CD14-positive monocyte (primary cell): ENCODE results near the gene FNBP1L. TPM values are rescaled to one million over a fixed set of nuclear protein-coding genes. Genes with fewer than 3 reads are reported as not detected.

Experiments
- DNase-seq, 3 donors: peaks; one replicate each; pipeline ENCODE4 v3.0.0-alpha.2; 2011 to 2022
- H2AFZ ChIP-seq: 2 replicates; pipeline ENCODE4 v1.6.0; 2012; ENCODE audit warnings: mild to moderate bottlenecking, low read depth, low read length, inconsistent platforms; ENCODE audit not compliant: insufficient read depth, poor library complexity, severe bottlenecking
- H3K27ac ChIP-seq, 2 donors: 1 replicate in 1 of 2; 2 replicates in 1 of 2; pipeline ENCODE4 v1.5.1; 2012 to 2013; ENCODE audit warnings: low read length in 2 of 2, control low read depth in 1 of 2, inconsistent platforms in 1 of 2, low read depth in 1 of 2, mild to moderate bottlenecking in 1 of 2
- H3K27me3 ChIP-seq, 2 donors: one replicate each; pipeline versions ENCODE4 v1.6.0 to v1.6.1; 2011 to 2013; ENCODE audit warnings: low read length in 2 of 2; ENCODE audit not compliant: control insufficient read depth in 2 of 2, insufficient read depth in 2 of 2
- H3K36me3 ChIP-seq, 2 donors: replicated peaks in 1 of 2; 1 replicate in 1 of 2; 2 replicates in 1 of 2; pipeline versions ENCODE4 v1.5.1 to v1.6.1; 2012 to 2013; ENCODE audit warnings: low read length in 2 of 2, control low read depth in 1 of 2, inconsistent platforms in 1 of 2, mild to moderate bottlenecking in 1 of 2; ENCODE audit not compliant: insufficient read depth in 2 of 2, control insufficient read depth in 1 of 2
- H3K4me1 ChIP-seq, 2 donors: 1 replicate in 1 of 2; 2 replicates in 1 of 2; pipeline versions ENCODE4 v1.5.1 to v1.6.1; 2012 to 2013; ENCODE audit warnings: low read length in 2 of 2, control low read depth in 1 of 2, inconsistent platforms in 1 of 2, mild to moderate bottlenecking in 1 of 2, moderate library complexity in 1 of 2; ENCODE audit not compliant: insufficient read depth in 2 of 2, control insufficient read depth in 1 of 2
- H3K4me2 ChIP-seq: replicated peaks from 2 replicates; pipeline ENCODE3; 2012; ENCODE audit warnings: low read length, moderate library complexity, mild to moderate bottlenecking; ENCODE audit not compliant: poor library complexity, severe bottlenecking; ENCODE audit errors: extremely low read depth
- H3K4me3 ChIP-seq, 3 experiments: fragments of 200-600 bp in 1 of 3; sonication (generic) in 1 of 3; replicated peaks in 1 of 3; 1 replicate in 2 of 3; 2 replicates in 1 of 3; pipeline ENCODE4 v1.5.1; 2011 to 2013; ENCODE audit warnings: low read length in 3 of 3, mild to moderate bottlenecking in 3 of 3, control low read depth in 2 of 3, low read depth in 2 of 3, inconsistent platforms in 1 of 3, moderate library complexity in 1 of 3
- H3K79me2 ChIP-seq: 2 replicates; pipeline ENCODE4 v1.6.0; 2012; ENCODE audit warnings: mild to moderate bottlenecking, control low read depth, inconsistent platforms, low read length, moderate library complexity; ENCODE audit not compliant: insufficient read depth
- H3K9ac ChIP-seq: 2 replicates; pipeline ENCODE4 v1.6.0; 2017; ENCODE audit warnings: low read length, mild to moderate bottlenecking; ENCODE audit not compliant: insufficient read depth, poor library complexity, severe bottlenecking
- H3K9me3 ChIP-seq, 2 donors: replicated peaks in 1 of 2; 1 replicate in 1 of 2; 2 replicates in 1 of 2; pipeline versions ENCODE4 v1.5.1 to v1.6.1; 2012 to 2013; ENCODE audit warnings: low read length in 2 of 2, control low read depth in 1 of 2; ENCODE audit not compliant: control insufficient read depth in 1 of 2, insufficient read depth in 1 of 2
- H4K20me1 ChIP-seq: 2 replicates; pipeline ENCODE4 v1.6.0; 2012; ENCODE audit warnings: mild to moderate bottlenecking, low read length, control low read depth, moderate library complexity; ENCODE audit not compliant: insufficient read depth
- H3K27ac Mint-ChIP-seq, 7 donors: one replicate each; pipeline ENCODE4 v1.8.0; 2020; ENCODE audit warnings: mild to moderate bottlenecking in 7 of 7, mixed read lengths in 7 of 7, moderate library complexity in 6 of 7, inconsistent platforms in 2 of 7
- H3K27me3 Mint-ChIP-seq, 3 donors: one replicate each; pipeline ENCODE4 v1.8.0; 2021 to 2022; ENCODE audit warnings: low read depth in 3 of 3, mild to moderate bottlenecking in 3 of 3, mixed read lengths in 3 of 3, moderate library complexity in 3 of 3, inconsistent platforms in 1 of 3
- H3K36me3 Mint-ChIP-seq, 2 donors: one replicate each; pipeline ENCODE4 v1.8.0; 2020; ENCODE audit warnings: mixed read lengths in 2 of 2, inconsistent platforms in 1 of 2, mild to moderate bottlenecking in 1 of 2
- H3K4me1 Mint-ChIP-seq: one replicate; pipeline ENCODE4 v1.8.0; 2020; ENCODE audit warnings: mild to moderate bottlenecking, mixed read lengths
- H3K4me3 Mint-ChIP-seq, 2 donors: one replicate each; pipeline ENCODE4 v1.8.0; 2020; ENCODE audit warnings: mild to moderate bottlenecking in 2 of 2, mixed read lengths in 2 of 2, moderate library complexity in 1 of 2
- H3K9me3 Mint-ChIP-seq, 7 donors: one replicate each; pipeline ENCODE4 v1.8.0; 2020 to 2022; ENCODE audit warnings: mixed read lengths in 7 of 7, mild to moderate bottlenecking in 6 of 7, moderate library complexity in 6 of 7, inconsistent platforms in 2 of 7
- CTCF ChIP-seq: fragments of 200-600 bp; IDR thresholded peaks from one replicate; pipeline ENCODE4 v1.8.0; 2022; ENCODE audit warnings: antibody characterized with exemption, mild to moderate bottlenecking
- WGBS: methylation state at CpG from one replicate; pipeline ENCODE4 v1.1.5; 2013; ENCODE audit warnings: missing lambda C conversion rate; ENCODE audit not compliant: insufficient coverage; 5-methylcytosine and 5-hydroxymethylcytosine counted together
- intact Hi-C, 2 donors: fragments of 100-400 bp; cut with micrococcal nuclease; formaldehyde crosslinking; loops; one replicate each; pipeline versions ENCODE4 v1.15.0 to v1.15.1; 2023
- polyA plus RNA-seq, 3 donors: library from polyadenylated mRNA; depleted of rRNA in 1 of 3; unstranded in 2 of 3; stranded (reverse) in 1 of 3; fragments of 300-500 nt in 2 of 3; fragments of >200 nt in 1 of 3; fragmentation: Illumina TruSeq in 2 of 3; gene quantifications; 1 replicate in 2 of 3; 2 replicates in 1 of 3; pipeline ENCODE4 v1.2.3, GENCODE V29; 2012 to 2021
- small RNA-seq: library from RNA; depleted of rRNA; stranded (forward); fragments of <200 nt; gene quantifications from one replicate; pipeline ENCODE3, GENCODE V24; 2012; ENCODE audit warnings: low read depth; ENCODE audit not compliant: insufficient read length

FNBP1L gene
- polyA plus RNA-seq, 3 donors = 0.15 to 0.32 (median 0.28) TPM

DNA sequence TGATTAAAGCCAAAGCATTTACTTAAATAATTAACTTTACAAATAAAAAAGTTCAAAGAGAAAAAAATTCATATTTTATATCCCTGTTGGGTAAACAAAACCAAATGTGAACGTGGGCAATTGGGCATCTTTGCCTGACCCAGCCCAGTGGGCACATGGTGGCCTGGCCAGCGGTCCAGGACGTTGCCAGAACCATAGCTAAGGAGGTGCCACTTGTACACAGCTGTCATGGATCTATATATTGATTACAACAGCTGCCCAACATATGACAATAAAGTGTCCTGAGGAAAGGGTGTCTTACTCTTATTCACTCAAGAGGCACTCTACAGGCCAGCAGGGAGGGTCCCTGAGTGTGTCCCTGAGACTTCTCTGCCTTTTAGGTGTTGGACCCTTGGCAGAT lies 155.2 kb downstream of the FNBP1L start:
- H3K79me2 ChIP-seq = no peaks in the 10 kb centered on the region
- WGBS = no CpG with 5 or more reads among the region's 3 CpGs

GRCh38 chr1:93603601-93604000 lies 155.7 kb downstream of the FNBP1L start:
- no peak for DNase-seq
- no peak for TF ChIP-seq CTCF
- H3K9ac ChIP-seq = no peak overlapping the region
- intact Hi-C loops = no loop called here
- peaks cover 0 to 4% (median 2%) of the 10 kb centered on the region in 3 donors for H3K27me3 Mint-ChIP-seq
- no peak overlapping the region for H3K4me3 ChIP-seq
- H3K27ac ChIP-seq = no peak overlapping the region
- H3K4me1 Mint-ChIP-seq = no peaks in the 10 kb centered on the region
- no peaks in the 10 kb centered on the region for H3K36me3 ChIP-seq
- 95% methylated on average over 3 of the region's 4 CpGs for WGBS
- no peaks in the 10 kb centered on the region for H3K36me3 Mint-ChIP-seq
- no peak overlapping the region for H3K27ac Mint-ChIP-seq
- H3K27me3 ChIP-seq = no peaks in the 10 kb centered on the region
- no peaks in the 10 kb centered on the region for H3K9me3 ChIP-seq
- no peaks in the 10 kb centered on the region for H4K20me1 ChIP-seq
- H3K9me3 Mint-ChIP-seq = peaks cover 0 to 1% (median 0%) of the 10 kb centered on the region in 7 donors
- H3K79me2 ChIP-seq = no peaks in the 10 kb centered on the region
- H3K4me2 ChIP-seq = no peak overlapping the region
- no peak overlapping the region for H3K4me3 Mint-ChIP-seq
- H3K4me1 ChIP-seq = no peaks in the 10 kb centered on the region
- no peak overlapping the region for H2AFZ ChIP-seq

More for the DNA sequence above, 155.2 kb downstream of the FNBP1L start:
- Histone ChIP-seq H3K9ac (no peak overlapping the region), H3K4me3 (no peak overlapping the region), H3K36me3 (no peaks in the 10 kb centered on the region), H2AFZ (no peak overlapping the region), H3K9me3 (no peaks in the 10 kb centered on the region), H3K27ac (no peak overlapping the region), H4K20me1 (no peaks in the 10 kb centered on the region), H3K4me1 (no peaks in the 10 kb centered on the region), H3K4me2 (no peak overlapping the region), H3K27me3 (no peaks in the 10 kb centered on the region)
- Mint-ChIP-seq H3K36me3 (no peaks in the 10 kb centered on the region), H3K4me3 (no peak overlapping the region), H3K9me3 (peaks cover 0 to 1% (median 0%) of the 10 kb centered on the region in 7 donors), H3K27ac (no peak overlapping the region), H3K27me3 (peaks cover 0 to 4% (median 2%) of the 10 kb centered on the region in 3 donors), H3K4me1 (no peaks in the 10 kb centered on the region)
- no peak for TF ChIP-seq CTCF
- DNase-seq = no peak
- intact Hi-C loops = no loop called here

Small RNA genes lying within 50 kb of the gene (small RNA-seq; reads per million reads assigned to genes)
- not detected for gene RNA5SP53

Other genes starting within 250 kb of the FNBP1L start
- 10 to 100 TPM; 13.5 to 61.8 (median 61.0) TPM for gene DR1, start 102.2 kb upstream of the FNBP1L start, polyA plus RNA-seq
- gene BCAR3, start 233.7 kb downstream of the FNBP1L start, polyA plus RNA-seq = under 1 TPM in 2 of 3 donors, not detected in 1; 0.05 to 0.41 TPM